ENCODE data around the gene CDC123. TPM values are rescaled to one million over a fixed set of nuclear protein-coding genes. Genes with fewer than 3 reads are reported as not detected.

Gene CDC123
- total and polyA plus RNA-seq, 4 donors, result 36.7 to 66.7 (median 46.9) TPM

DNA sequence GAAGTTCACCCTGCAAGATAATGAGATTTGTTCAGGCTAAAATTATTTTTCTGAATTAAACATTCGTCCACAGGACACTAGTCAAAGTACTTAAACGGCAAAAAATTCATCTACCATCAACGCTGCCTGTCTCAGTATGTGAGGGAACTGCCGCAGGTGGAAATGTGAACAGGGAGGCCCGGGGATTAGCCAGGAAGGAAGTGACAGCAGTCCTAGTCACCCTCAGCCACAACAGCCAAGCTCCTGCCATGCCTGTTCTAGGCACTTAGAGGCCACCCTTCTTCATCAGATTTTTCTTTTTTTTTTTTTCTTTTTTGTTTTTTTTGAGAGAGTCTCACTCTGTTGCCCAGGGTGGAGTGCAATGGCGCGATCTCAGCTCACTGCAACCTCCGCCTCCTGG is 9.7 kb upstream of the CDC123 start:
- H3K27ac ChIP-seq (ENCODE audit: low read depth in 1 of 2, low read length in 2 of 2), result no peak overlapping the region
- ATAC-seq (ENCODE audit: low FRiP score) (no peak), DNase-seq (no peak)
- no peaks in the 10 kb centered on the region for H3K9me3 ChIP-seq (ENCODE audit: control insufficient read depth, low read length)
- H3K36me3 ChIP-seq (ENCODE audit: control insufficient read depth in 1 of 2, insufficient read depth in 2 of 2, low read length in 1 of 2), result peaks cover 3 to 6% of the 10 kb centered on the region in 2 donors
- no peaks in the 10 kb centered on the region for H3K27me3 ChIP-seq (ENCODE audit: control insufficient read depth in 1 of 2, insufficient read depth in 2 of 2, low read length in 1 of 2)
- 95% methylated on average over 8 of the region's 8 CpGs for WGBS, 2 donors
- H3K4me1 ChIP-seq (ENCODE audit: control insufficient read depth in 1 of 2, insufficient read depth in 2 of 2, low read length in 2 of 2), result no peaks in the 10 kb centered on the region
- intact Hi-C loops (cut with DNase I), result no loop called here
- H3K4me3 ChIP-seq (ENCODE audit: low read length in 2 of 2), result no peak overlapping the region

DNA sequence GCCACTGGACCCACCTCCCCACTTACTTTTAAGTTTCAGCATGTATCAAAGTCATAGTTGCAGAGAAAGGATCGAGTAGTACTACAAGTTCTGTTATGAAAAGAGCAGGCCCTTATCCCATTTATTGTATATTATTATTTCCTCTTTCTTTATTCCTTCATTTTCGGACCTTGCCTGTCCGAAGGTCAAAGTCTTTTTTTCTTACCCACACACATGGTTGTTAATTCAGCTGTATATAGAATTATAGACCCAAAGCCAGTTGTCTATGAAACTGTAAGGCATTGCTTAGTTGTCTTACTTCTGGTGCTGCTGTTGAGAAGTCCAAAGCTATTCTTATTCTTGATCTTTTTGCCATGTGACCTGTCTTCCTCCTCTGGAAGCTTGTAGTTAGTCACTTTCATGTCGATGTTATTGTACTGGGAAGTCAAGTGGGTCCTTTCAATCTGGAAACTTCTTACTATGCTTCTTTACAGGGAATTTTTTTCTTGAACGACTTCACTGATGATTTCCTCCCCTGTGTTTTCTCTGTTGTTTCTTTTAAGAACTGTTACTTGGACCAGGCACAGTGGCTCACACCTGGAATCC is 8.6 kb upstream of the CDC123 start:
- Histone ChIP-seq H3K27me3 (ENCODE audit: control insufficient read depth in 1 of 2, insufficient read depth in 2 of 2, low read length in 1 of 2) (no peaks in the 10 kb centered on the region), H3K9me3 (ENCODE audit: control insufficient read depth, low read length) (no peaks in the 10 kb centered on the region), H3K4me1 (ENCODE audit: control insufficient read depth in 1 of 2, insufficient read depth in 2 of 2, low read length in 2 of 2) (no peaks in the 10 kb centered on the region), H3K4me3 (ENCODE audit: low read length in 2 of 2) (no peak overlapping the region), H3K27ac (ENCODE audit: low read depth in 1 of 2, low read length in 2 of 2) (no peak overlapping the region), H3K36me3 (ENCODE audit: control insufficient read depth in 1 of 2, insufficient read depth in 2 of 2, low read length in 1 of 2) (peaks cover 3 to 6% of the 10 kb centered on the region in 2 donors)
- 93 to 94% methylated on average over 5 of the region's 5 CpGs for WGBS, 2 donors
- ATAC-seq (ENCODE audit: low FRiP score), result no peak
- intact Hi-C loops (cut with DNase I), result no loop called here
- no peak for DNase-seq

GRCh38 chr10:12188656-12189055 is 7.3 kb upstream of the CDC123 start:
- ATAC-seq (ENCODE audit: low FRiP score) (no peak), DNase-seq (no peak)
- Histone ChIP-seq H3K36me3 (ENCODE audit: control insufficient read depth in 1 of 2, insufficient read depth in 2 of 2, low read length in 1 of 2) (peaks cover 3 to 6% of the 10 kb centered on the region in 2 donors), H3K27ac (ENCODE audit: low read depth in 1 of 2, low read length in 2 of 2) (no peak overlapping the region), H3K27me3 (ENCODE audit: control insufficient read depth in 1 of 2, insufficient read depth in 2 of 2, low read length in 1 of 2) (no peaks in the 10 kb centered on the region), H3K4me3 (ENCODE audit: low read length in 2 of 2) (no peak overlapping the region), H3K9me3 (ENCODE audit: control insufficient read depth, low read length) (no peaks in the 10 kb centered on the region), H3K4me1 (ENCODE audit: control insufficient read depth in 1 of 2, insufficient read depth in 2 of 2, low read length in 2 of 2) (no peaks in the 10 kb centered on the region)
- WGBS, 2 donors, result 87 to 94% methylated on average over 6 of the region's 6 CpGs
- intact Hi-C loops (cut with DNase I), result no loop called here

- intact Hi-C loops (cut with DNase I), result no loop called here
- Histone ChIP-seq H3K4me1 (ENCODE audit: control insufficient read depth in 1 of 2, insufficient read depth in 2 of 2, low read length in 2 of 2) (peaks cover 0 to 5% of the 10 kb centered on the region in 2 donors), H3K27ac (ENCODE audit: low read depth in 1 of 2, low read length in 2 of 2) (no peak overlapping the region)
These were observed 6.6 kb upstream of the CDC123 start for GRCh38 chr10:12189426-12189825.

DNA sequence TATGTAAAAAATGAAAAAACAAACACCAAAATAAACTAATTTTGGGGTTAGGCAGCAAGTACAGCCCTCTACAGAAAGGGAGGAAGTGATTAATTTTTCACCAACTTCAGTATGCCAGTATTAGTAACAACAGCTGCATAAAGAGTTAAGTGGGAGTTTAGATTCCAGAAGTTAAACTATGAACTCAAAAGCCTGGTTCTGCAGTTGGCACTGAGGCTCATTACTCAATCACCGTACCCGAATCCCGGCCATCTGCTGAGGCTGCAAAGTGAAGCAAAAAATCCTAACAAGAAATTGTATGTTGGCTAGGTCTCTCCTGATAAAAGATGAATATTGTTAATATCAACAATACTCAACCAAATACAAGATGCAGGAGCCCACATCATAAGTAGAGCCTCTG is 4.3 kb upstream of the CDC123 start:
- Histone ChIP-seq H3K4me1 (ENCODE audit: control insufficient read depth in 1 of 2, insufficient read depth in 2 of 2, low read length in 2 of 2) (peaks cover 0 to 6% of the 10 kb centered on the region in 2 donors), H3K27me3 (ENCODE audit: control insufficient read depth in 1 of 2, insufficient read depth in 2 of 2, low read length in 1 of 2) (no peaks in the 10 kb centered on the region), H3K36me3 (ENCODE audit: control insufficient read depth in 1 of 2, insufficient read depth in 2 of 2, low read length in 1 of 2) (no peaks in the 10 kb centered on the region), H3K4me3 (ENCODE audit: low read length in 2 of 2) (no peak overlapping the region), H3K27ac (ENCODE audit: low read depth in 1 of 2, low read length in 2 of 2) (no peak overlapping the region), H3K9me3 (ENCODE audit: control insufficient read depth, low read length) (no peaks in the 10 kb centered on the region)
- DNase-seq (no peak), ATAC-seq (ENCODE audit: low FRiP score) (no peak)
- 22 to 24% methylated on average over 3 of the region's 3 CpGs for WGBS, 2 donors
- intact Hi-C loops (cut with DNase I), result no loop called here

More at GRCh38 chr10:12189426-12189825, 6.6 kb upstream of the CDC123 start:
- 6 to 8% methylated on average over 10 of the region's 10 CpGs for WGBS, 2 donors
- no peaks in the 10 kb centered on the region for H3K9me3 ChIP-seq (ENCODE audit: control insufficient read depth, low read length)
- H3K36me3 ChIP-seq (ENCODE audit: control insufficient read depth in 1 of 2, insufficient read depth in 2 of 2, low read length in 1 of 2), result peaks cover 3 to 6% of the 10 kb centered on the region in 2 donors
- DNase-seq (peak in 1 of 2 donors; percentile 51), ATAC-seq (ENCODE audit: low FRiP score) (no peak)
- H3K4me3 ChIP-seq (ENCODE audit: low read length in 2 of 2), result no peak overlapping the region
- H3K27me3 ChIP-seq (ENCODE audit: control insufficient read depth in 1 of 2, insufficient read depth in 2 of 2, low read length in 1 of 2), result no peaks in the 10 kb centered on the region

DNA sequence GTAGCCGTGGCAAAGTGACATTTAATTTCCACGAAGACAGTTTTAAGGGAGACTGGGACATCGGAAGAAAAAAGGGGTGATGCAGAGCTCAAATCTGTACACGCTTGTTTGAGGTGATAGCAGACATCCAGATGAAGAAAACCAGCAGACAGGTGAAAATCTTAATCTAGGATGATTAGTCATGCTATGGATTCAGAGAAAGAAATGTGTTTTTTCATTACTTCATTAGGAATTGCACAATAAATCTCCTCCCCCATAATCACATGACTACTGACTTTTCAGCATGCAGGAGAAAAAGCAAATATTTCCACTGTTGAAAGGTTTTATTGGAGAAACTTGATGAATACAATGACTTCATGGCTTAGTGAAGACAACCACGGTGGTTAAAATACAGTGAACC is 2.8 kb upstream of the CDC123 start:
- Histone ChIP-seq H3K36me3 (ENCODE audit: control insufficient read depth in 1 of 2, insufficient read depth in 2 of 2, low read length in 1 of 2) (no peaks in the 10 kb centered on the region), H3K4me3 (ENCODE audit: low read length in 2 of 2) (no peak overlapping the region), H3K9me3 (ENCODE audit: control insufficient read depth, low read length) (no peaks in the 10 kb centered on the region), H3K27ac (ENCODE audit: low read depth in 1 of 2, low read length in 2 of 2) (no peak overlapping the region), H3K27me3 (ENCODE audit: control insufficient read depth in 1 of 2, insufficient read depth in 2 of 2, low read length in 1 of 2) (no peaks in the 10 kb centered on the region), H3K4me1 (ENCODE audit: control insufficient read depth in 1 of 2, insufficient read depth in 2 of 2, low read length in 2 of 2) (peaks cover 0 to 6% of the 10 kb centered on the region in 2 donors)
- intact Hi-C loops (cut with DNase I), result no loop called here
- ATAC-seq (ENCODE audit: low FRiP score) (no peak), DNase-seq (no peak)
- WGBS, 2 donors, result 86 to 88% methylated on average over 5 of the region's 5 CpGs

GRCh38 chr10:12194752-12195271 is 1.2 kb upstream of the CDC123 start:
- H3K9me3 ChIP-seq (ENCODE audit: control insufficient read depth, low read length), result no peaks in the 10 kb centered on the region
- peaks cover 0 to 4% of the 10 kb centered on the region in 2 donors for H3K36me3 ChIP-seq (ENCODE audit: control insufficient read depth in 1 of 2, insufficient read depth in 2 of 2, low read length in 1 of 2)
- WGBS, 2 donors, result 1 to 2% methylated on average over 27 of the region's 27 CpGs
- peak overlapping the region; percentile 79 to 93 for H3K4me3 ChIP-seq (ENCODE audit: low read length in 2 of 2)
- ATAC-seq (ENCODE audit: low FRiP score) (peak; percentile 69), DNase-seq (peak; percentile 71 to 81)
- H3K27me3 ChIP-seq (ENCODE audit: control insufficient read depth in 1 of 2, insufficient read depth in 2 of 2, low read length in 1 of 2), result no peaks in the 10 kb centered on the region
- intact Hi-C loops (cut with DNase I), result no loop called here
- H3K4me1 ChIP-seq (ENCODE audit: control insufficient read depth in 1 of 2, insufficient read depth in 2 of 2, low read length in 2 of 2), result peaks cover 0 to 6% of the 10 kb centered on the region in 2 donors
- H3K27ac ChIP-seq (ENCODE audit: low read depth in 1 of 2, low read length in 2 of 2), result peak overlapping the region in 1 of 2 donors; percentile 66

- Histone ChIP-seq H3K4me3 (ENCODE audit: low read length in 2 of 2) (peak overlapping the region; percentile 79 to 93), H3K27ac (ENCODE audit: low read depth in 1 of 2, low read length in 2 of 2) (peak overlapping the region in 1 of 2 donors; percentile 66), H3K27me3 (ENCODE audit: control insufficient read depth in 1 of 2, insufficient read depth in 2 of 2, low read length in 1 of 2) (no peaks in the 10 kb centered on the region), H3K4me1 (ENCODE audit: control insufficient read depth in 1 of 2, insufficient read depth in 2 of 2, low read length in 2 of 2) (peaks cover 0 to 6% of the 10 kb centered on the region in 2 donors), H3K9me3 (ENCODE audit: control insufficient read depth, low read length) (no peaks in the 10 kb centered on the region), H3K36me3 (ENCODE audit: control insufficient read depth in 1 of 2, insufficient read depth in 2 of 2, low read length in 1 of 2) (peaks cover 0 to 4% of the 10 kb centered on the region in 2 donors)
- intact Hi-C loops (cut with DNase I), result no loop called here
- DNase-seq (no peak), ATAC-seq (ENCODE audit: low FRiP score) (no peak)
- WGBS, 2 donors, result 0 to 1% methylated on average over 12 of the region's 12 CpGs
These were observed 746 bp upstream of the CDC123 start for GRCh38 chr10:12195281-12195602.

DNA sequence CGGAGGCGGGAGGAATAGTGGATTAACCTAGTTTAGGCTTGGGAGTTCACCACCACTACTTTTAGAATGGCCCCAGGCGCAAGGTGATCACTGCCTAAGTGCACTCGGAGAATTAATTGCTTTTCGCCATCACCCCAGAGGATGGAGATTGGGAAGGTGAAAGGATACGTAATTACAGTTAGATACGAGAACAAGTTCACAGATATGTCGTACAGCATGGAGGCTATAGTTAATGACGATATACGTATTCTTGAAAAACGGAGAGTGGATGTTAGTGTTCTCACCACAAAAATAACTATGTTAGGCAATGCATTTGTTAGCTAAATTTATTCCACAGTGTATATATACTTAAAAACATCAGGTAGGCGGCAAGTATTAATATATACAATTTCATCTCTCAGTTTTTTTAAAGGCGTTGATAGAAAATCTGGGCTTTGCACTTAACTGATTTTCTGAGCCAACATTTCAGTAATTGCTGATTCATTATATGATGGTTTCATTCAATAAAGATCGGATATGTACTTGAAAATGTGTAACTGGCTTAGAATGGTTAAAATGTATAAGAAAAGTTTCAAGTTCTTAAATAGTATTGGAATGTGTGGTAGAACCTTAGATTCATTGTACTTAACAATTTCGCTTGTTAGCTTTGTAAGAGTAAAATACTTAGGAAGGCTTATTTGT is 683 bp downstream of the CDC123 start:
- Histone ChIP-seq H3K27me3 (ENCODE audit: control insufficient read depth in 1 of 2, insufficient read depth in 2 of 2, low read length in 1 of 2) (no peaks in the 10 kb centered on the region), H3K27ac (ENCODE audit: low read depth in 1 of 2, low read length in 2 of 2) (peak overlapping the region in 1 of 2 donors; percentile 71), H3K4me3 (ENCODE audit: low read length in 2 of 2) (peak overlapping the region; percentile 79 to 93), H3K9me3 (ENCODE audit: control insufficient read depth, low read length) (no peaks in the 10 kb centered on the region), H3K4me1 (ENCODE audit: control insufficient read depth in 1 of 2, insufficient read depth in 2 of 2, low read length in 2 of 2) (peaks cover 0 to 6% of the 10 kb centered on the region in 2 donors), H3K36me3 (ENCODE audit: control insufficient read depth in 1 of 2, insufficient read depth in 2 of 2, low read length in 1 of 2) (peaks cover 0 to 4% of the 10 kb centered on the region in 2 donors)
- intact Hi-C loops (cut with DNase I), result no loop called here
- no peak for ATAC-seq (ENCODE audit: low FRiP score)
- 8 to 9% methylated on average over 15 of the region's 15 CpGs for WGBS, 2 donors
- DNase-seq, result no peak
